T-helper 2 cell (primary cell): ENCODE results near the gene UCHL1.
"Not testable (repeated sequence)": the region's sequence is repeated elsewhere in the genome, so short reads cannot be mapped to it uniquely, and the experiment has no call there.

Experiments
- DNase-seq, 5 experiments: peaks; one replicate each; pipeline versions ENCODE4 v3.0.0 to v3.0.0-alpha.2; 2012 to 2022

The UCHL1 gene

GRCh38 chr4:41241919-41242318 lies 14.8 kb upstream of the UCHL1 start:
- DNase-seq: no peak

- no peak for DNase-seq
Measured at GRCh38 chr4:41245983-41246382, 10.7 kb upstream of the UCHL1 start.

GRCh38 chr4:41256131-41256739 lies 493 bp upstream of the UCHL1 start:
- no peak for DNase-seq

- DNase-seq: peak in 2 of 5 experiments; percentile 3 to 33
Measured at GRCh38 chr4:41257257-41257901, 651 bp downstream of the UCHL1 start.

- no peak for DNase-seq
Measured at GRCh38 chr4:41257906-41258305, 1.2 kb downstream of the UCHL1 start.

GRCh38 chr4:41258783-41259182 lies 2.1 kb downstream of the UCHL1 start:
- DNase-seq: no peak

- no peak for DNase-seq
Measured at GRCh38 chr4:41260116-41260733, 3.5 kb downstream of the UCHL1 start.

- no peak for DNase-seq
Measured at GRCh38 chr4:41262198-41262597, 5.5 kb downstream of the UCHL1 start.

- DNase-seq: no peak
Measured at GRCh38 chr4:41264212-41264611, 7.5 kb downstream of the UCHL1 start.

GRCh38 chr4:41267997-41268396 lies 11.3 kb downstream of the UCHL1 start:
- no peak for DNase-seq

- no peak for DNase-seq
Measured at GRCh38 chr4:41268721-41269517, 12.2 kb downstream of the UCHL1 start.

- no peak for DNase-seq
Measured at GRCh38 chr4:41269682-41270081, 13.0 kb downstream of the UCHL1 start.

- not testable (repeated sequence) for DNase-seq
Measured at GRCh38 chr4:41275931-41276330, 19.2 kb downstream of the UCHL1 start.

GRCh38 chr4:41280010-41280409 lies 23.3 kb downstream of the UCHL1 start:
- no peak for DNase-seq

GRCh38 chr4:41281038-41281634 lies 24.4 kb downstream of the UCHL1 start:
- DNase-seq: peak in 1 of 5 experiments; percentile 48

GRCh38 chr4:41282366-41282765 lies 25.6 kb downstream of the UCHL1 start:
- DNase-seq: no peak

GRCh38 chr4:41285202-41285863 lies 28.6 kb downstream of the UCHL1 start:
- no peak for DNase-seq

- DNase-seq: no peak
Measured at GRCh38 chr4:41285864-41286235, 29.1 kb downstream of the UCHL1 start.

- DNase-seq: no peak
Measured at GRCh38 chr4:41287005-41287404, 30.3 kb downstream of the UCHL1 start.

GRCh38 chr4:41287852-41288251 lies 31.1 kb downstream of the UCHL1 start:
- no peak for DNase-seq

- DNase-seq: no peak
Measured at GRCh38 chr4:41288254-41288653, 31.5 kb downstream of the UCHL1 start.

- no peak for DNase-seq
Measured at GRCh38 chr4:41290479-41290878, 33.8 kb downstream of the UCHL1 start.
